NOMO-1 treated with DMSO at 0.1 percent for 48 hours (cell line): ENCODE measurements around the gene TMEM209.

ENCODE experiments used
- DNase-seq: peaks from one replicate; lab custom pipeline; 2025; ENCODE audit not compliant: unreplicated experiment; lab: John Stamatoyannopoulos, UW

The TMEM209 gene

DNA sequence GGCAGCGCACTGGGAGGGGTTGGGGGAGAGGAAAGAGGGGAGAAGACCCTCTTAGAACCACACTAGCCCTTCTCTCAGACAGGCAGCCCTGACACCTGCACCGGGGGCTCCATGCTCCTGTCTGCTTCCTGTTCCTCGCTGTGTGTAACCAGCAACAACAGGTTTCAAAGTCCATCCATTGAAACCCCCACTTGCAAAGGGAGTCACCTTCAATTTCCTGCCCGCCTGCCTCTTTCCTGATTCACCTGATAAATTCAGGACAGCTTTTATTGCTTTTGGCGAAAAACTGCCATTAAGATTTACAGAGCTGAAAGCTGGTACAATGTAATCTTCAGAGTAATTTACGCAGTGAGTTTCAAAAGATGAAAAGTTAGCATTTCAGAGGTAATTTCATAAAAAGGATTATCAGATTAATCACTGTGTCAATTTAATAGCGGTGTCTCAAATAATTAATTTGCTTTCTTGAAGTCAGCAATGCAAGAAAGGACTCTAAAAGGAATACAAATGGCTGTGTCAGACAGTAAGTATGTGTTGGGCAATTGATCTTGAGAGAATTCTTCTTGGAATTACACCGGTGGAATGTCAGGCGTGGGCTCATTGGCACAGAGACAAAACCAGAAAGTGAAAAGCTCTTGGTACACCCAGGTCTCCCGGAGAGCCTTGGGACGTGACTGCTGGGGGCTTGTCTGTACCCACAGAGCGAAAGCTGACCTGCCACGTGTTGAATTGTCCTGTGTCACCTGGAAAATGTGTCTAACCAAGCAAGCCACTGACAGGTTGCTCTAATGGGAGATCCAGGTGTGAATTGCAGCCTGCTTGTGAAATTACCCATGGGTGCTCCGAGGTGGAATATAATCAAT, 60.7 kb downstream of the TMEM209 start:
- no peak for DNase-seq

DNA sequence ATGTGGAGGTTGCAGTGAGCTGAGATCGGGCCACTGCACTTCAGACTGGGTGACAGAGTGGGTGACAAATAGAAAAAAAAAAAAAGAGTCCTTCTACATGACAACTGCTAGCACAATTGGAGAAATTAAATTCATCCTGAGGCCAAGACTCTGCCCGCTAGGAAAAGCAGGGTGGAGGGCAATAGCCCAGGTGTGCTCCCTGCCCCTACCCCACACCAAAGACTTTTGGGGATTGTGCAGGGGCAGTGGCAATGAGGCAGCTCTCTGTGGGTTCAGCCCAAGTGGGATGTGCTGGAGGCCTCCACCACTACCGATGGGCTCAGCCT, 61.3 kb downstream of the TMEM209 start:
- no peak for DNase-seq

DNA sequence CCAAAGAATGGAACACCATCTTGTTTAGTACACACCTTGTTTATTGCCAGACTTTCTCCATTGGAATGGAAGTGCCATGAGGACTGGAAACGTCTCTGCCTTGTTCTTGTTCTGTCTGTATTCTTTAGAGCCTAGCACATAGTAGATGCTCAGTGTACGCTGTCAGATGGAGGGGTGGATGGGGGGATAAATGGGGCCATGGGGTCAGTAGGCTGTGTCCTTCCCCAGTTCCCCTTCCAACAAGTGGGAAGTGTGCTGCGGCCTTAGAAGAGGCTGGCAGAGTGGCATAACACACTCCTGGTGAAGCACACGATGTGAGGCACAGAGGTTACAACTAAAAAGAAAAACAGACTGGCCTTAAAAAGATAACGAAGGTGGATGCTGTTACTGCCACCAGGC, 61.9 kb downstream of the TMEM209 start:
- no peak for DNase-seq

DNA sequence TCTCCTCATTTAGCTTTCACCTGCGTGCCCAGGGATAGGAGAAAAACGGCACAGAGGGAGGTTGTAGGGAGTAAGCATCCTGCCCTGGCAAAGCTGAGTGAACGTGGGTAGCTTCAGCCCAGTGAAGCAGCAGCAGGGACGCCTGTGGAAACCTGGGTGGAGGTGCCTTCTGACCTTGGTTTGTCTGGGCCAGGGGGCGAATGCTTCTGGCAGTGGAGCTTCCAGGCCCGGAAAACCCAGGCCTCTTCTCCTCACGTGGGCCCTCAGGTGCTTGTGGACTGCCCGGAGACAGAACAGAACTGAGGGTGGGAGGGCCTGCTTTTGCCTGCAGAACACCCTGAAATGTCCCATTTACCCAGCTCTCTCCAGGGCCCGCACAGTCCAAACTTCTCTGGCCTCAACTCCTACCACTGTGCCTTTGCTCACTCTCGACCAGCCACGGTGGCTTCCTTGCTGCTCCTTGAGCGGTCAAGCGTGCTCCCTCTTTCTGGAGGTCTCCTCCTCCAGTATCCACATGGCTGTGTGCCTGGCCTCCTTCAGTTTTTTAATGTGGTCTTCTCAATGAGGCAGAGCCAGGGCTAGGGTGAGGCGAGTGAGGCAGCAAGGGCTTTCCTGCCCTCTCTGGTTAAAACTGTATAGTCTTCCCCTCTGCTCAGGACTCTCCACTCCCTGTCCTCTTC, 62.4 kb downstream of the TMEM209 start:
- no peak for DNase-seq

DNA sequence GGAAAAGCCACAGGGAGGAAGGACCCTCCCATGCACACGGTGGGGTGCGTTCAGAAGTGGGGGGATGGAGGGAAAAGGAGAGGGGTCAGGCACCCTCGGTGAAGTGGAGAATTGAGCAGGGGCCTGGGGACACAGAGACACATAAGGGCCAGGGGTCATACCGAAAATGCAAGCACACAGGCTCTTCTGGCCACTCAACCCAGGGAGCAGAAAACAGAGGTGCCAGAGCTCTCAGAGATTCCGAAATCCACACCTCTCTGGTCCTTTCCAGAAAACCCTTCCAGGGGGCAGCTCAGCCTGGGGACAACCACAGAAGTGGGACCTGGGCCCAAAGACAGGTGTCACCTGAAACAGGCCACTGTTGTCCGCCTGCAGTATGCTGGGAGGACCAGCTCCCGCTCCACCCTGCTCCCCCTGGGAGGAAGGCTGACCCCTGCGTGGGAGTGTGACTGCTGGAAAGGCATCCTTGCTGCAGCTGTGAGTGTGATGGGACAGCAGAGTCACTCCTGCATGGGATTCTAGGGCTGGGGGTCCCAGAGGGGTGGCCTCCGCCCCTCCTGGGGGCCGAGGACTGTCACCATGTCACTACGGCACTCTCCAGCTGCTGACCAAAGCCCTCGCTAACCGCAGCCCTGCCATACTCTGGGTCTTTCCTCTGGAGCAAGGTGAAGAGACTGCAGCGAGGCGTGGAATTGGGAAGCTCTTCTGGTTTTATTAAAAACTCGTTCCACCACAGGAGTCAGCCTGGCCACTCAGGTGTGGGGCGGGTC, 63.1 kb downstream of the TMEM209 start:
- DNase-seq: no peak

DNA sequence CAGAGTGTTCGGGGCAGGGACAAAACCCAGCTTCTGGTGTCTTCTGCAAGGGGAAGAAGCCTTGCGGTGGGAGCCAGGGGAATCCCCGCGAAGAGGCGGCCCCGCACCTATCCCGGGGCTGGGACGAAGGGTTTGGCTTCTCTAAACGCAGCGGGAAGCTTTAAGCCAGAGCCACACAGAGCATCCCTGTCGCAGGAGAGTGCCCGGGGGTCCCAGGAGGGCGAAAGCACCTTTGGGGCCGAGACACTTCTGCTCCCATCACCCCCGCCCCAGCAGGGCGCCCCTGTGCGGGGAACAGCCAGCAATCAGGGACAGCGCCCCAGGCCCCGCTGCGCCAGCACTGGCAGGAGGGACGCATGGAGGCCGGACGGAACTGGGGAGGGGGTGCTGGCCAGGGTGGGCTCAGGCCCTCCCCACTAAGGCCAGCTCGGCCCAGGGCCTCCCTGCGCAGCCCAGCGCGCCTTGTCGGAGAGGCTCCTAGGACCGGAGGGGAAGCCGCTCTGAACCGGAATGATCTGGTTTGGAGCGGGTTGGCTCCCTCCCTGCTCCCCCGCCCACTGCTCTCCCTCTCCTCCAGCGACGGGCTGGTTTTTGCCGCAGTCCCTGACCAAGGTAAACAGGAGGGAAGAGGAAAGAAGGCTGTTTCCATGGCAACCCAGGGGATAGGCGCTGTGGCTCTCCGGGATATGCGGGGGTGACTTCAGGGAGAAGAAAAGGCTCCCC, 63.9 kb downstream of the TMEM209 start:
- peak; percentile 15 for DNase-seq

DNA sequence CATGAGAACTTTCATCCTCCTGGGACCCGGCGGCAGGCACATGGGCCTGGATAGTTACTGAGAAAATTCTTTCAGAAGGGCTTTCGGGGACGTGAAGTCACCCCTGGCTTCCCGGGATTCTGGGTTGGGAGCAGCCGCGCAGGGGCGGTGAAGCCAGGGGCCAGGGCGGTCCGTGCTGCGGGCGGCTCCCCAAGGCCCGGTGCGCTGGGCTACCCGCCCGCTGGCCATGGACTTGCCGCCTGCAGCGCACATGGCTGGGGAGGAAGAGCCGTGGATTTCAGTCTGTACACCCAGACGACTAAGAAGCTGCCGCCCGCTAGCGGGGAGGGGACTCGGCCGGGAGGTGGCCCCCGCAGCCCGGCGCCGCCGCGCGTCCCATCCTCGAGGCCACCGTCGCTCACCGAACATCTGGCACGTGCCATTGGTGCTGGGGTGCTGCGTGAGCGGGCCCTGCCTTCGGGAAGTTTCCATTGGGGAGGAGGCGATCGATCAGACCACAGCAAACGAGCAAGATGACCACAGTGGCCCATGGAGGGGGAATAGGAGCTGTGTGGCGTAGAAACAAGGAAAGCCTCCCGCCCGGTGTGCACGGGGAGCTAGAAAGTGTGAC, 64.5 kb downstream of the TMEM209 start:
- no peak for DNase-seq

DNA sequence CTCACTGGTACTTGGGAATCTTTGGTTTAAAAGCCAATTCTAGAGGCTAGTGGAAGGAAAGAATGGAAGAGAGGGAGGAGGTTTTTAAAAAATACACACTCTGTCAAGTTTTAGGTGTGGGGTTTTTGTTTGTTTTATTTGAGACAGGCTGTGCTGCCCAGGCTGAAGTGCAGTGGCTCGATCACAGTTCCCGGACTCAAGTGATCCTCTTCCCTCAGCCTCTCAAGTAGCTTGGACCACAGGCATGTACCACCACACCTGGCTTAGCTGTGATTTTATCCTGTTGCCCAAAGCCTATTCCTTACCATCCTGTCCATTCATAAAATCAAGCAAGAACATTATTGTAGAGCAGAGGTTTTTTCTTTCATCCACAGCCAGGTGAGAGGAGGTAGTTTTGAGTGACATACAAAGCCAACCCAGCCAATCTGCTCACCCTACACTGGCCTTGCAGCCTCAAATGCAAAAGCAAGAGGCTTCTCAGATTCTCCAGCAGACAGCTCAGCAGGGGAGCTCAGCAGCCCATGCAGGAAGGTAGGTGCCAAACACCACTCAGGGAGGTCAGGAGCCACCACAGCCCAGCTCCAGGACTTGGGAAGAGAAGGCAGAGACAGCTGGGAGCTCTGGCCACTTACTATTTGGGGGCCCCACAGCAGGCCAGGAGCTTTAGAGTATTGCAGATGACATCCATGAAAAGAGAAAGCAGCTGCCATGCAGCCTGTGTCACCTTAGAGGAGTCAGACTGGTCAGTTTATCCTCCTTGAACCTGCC, 65.8 kb downstream of the TMEM209 start:
- DNase-seq: no peak

DNA sequence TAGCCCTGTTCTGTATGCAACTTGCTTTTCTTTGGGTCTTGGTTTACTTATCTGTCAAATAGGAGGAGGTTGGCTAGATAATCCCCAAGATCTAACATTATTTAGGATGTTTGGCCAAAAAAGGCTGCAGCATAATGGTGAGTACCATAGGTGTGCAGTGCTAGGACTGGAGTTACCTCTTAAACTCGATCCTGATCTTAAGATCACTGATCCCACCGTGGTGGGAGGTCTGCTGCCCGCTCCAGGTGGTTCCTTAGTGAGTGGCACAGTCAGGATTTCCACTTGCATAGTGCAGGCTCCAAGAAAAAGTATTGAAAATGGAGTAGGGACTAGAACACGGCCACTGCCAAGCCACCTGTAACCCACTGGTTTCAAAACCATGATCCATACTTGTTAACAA, 68.0 kb downstream of the TMEM209 start:
- DNase-seq: no peak

DNA sequence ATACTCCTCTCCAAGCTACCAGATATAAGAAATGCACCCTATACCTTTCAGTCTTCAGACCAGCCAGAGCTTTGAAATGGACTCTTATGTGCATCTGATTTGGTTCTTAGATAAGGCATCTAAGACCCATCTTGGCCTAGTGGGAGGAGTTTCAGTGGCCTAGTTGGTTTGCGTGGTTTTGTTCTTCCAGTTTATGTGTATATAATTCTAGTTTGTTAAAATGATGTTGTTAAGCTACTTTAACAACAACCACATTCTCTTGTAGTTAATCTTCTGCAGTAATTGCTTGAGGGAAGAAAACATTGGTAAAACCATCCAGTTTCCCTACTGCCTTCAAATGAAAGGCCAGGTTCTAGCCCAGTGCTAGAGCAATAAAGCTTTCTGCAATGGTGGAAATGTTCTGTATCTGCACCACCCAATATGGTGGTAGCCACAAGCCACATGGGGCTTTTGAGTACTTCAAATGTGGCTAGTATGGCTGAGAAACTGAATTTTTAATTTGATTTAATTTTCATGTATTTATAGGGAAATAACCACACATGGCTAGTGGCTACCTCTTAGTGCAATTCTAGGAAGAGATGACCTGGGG, 68.5 kb downstream of the TMEM209 start:
- no peak for DNase-seq

DNA sequence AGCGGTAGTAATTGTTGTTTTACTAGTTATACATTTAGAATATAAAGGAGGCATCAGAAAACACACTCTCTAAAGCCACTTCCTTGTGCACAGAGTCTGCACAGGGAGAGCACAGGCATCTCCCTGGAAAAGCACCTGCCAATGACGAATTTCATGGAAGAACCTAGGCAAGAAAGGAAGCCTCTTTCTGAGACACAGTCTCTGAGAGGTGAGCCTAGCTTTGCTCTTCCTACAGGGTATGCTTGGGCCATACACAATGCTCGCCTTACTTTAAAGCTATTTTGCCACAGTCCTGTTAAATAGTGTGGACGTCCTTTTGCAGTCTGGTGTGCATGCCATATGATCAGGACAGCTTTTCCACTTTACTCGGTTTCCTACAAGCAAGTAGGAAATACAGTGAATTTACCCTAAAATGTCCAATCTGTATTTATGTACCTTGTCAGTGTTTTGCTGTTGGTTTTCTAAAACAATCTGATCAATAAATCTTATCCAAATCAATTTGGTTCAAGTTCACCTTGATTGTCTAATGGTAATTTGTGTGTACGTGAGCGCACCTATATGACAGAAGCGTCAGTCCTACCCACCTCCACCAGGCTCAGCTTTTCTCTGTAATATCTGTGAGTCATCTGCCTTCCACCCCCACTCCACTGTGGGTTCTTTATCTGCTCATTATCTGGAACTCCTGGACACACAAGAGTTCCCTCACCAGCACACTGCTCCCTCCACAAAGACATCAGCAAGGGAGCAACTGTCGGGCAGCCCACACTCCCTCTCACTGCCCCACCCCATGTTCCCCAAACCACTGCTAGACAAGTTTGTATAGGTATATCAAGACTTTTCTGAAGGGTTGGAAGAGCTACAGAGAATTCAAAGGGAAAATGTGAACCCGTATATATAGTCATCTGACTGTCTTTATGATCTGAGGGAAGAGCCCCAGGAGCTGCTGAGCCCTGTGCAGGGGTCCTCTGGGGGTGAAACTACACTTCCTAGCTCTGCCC, 69.7 kb downstream of the TMEM209 start:
- no peak for DNase-seq

DNA sequence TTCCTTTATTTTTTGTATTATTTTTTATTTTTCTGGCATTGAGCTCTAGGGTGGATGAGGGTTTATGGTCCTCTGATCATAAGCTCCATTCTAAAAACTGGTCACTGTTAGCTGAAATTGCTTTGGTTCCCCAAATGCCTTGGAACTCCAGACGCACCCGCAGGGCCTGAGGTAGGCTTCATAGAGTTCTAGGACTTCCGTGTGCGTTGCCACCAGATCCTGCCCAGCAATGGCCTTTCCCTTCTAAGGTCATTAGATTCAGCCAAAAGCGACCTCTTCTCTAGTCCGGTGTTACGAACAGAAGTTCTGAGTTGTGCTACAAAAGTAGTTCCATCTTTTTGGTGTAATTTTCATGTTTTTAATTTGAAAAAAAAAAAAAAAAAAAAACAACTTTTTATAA, 70.5 kb downstream of the TMEM209 start:
- no peak for DNase-seq

DNA sequence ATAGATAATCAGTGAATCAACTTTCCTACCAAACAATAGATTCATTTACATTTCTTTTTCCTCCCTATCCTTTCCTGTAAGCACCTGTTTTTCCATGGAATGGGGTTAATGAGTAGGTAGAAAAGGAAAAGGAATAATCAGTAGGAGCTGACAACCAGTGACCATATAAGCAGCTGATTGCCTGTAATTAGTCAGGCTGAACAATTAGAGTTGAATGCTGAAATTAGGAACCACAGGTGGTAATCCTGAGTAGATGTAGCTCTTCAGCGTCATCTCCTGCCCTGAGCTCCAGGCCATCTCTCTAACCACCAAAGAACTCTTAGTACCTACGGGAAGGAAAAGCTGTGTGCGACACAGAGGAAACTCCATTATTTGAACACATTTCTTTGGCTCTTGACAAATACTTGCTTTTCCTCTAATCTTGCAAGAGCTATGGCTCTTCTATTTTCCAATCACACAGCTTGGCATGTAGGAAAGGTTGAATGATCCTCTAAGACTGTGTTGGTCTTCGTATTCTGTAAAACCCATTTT, 71.0 kb downstream of the TMEM209 start:
- DNase-seq: no peak

DNA sequence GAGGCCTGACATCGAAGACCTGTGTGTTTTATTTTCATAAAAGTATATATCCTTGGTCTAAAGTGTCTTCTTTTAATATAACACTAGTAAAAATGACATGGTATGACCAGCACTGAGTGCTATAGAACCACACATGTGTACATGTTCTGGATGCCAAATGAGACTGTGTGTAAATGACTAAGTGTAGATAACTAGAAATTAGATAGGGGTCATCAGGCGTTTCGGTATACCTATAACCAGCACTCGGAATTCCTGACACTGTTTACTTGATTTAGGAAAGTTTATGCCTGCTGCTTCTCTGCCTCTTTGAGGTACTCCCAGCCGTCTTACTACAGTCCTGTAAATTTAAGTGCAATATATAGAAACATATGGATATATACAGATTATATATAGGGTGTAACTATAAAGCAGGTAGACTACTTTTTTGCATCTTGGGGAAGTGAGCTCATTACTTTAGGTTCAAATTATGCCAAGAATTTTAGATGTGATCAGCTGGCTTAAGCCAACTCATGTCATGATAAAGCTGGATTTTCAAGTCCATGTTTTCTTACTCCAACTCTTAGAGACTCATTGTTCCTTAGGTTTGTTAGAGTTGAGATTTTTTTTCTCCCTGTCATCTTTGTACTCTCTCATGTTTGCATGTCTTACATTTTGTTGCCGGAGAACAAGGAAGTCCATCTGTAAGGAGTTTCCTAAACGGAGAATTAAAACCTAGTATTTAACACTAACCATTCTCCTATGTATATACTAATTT, 72.0 kb downstream of the TMEM209 start:
- DNase-seq: no peak

DNA sequence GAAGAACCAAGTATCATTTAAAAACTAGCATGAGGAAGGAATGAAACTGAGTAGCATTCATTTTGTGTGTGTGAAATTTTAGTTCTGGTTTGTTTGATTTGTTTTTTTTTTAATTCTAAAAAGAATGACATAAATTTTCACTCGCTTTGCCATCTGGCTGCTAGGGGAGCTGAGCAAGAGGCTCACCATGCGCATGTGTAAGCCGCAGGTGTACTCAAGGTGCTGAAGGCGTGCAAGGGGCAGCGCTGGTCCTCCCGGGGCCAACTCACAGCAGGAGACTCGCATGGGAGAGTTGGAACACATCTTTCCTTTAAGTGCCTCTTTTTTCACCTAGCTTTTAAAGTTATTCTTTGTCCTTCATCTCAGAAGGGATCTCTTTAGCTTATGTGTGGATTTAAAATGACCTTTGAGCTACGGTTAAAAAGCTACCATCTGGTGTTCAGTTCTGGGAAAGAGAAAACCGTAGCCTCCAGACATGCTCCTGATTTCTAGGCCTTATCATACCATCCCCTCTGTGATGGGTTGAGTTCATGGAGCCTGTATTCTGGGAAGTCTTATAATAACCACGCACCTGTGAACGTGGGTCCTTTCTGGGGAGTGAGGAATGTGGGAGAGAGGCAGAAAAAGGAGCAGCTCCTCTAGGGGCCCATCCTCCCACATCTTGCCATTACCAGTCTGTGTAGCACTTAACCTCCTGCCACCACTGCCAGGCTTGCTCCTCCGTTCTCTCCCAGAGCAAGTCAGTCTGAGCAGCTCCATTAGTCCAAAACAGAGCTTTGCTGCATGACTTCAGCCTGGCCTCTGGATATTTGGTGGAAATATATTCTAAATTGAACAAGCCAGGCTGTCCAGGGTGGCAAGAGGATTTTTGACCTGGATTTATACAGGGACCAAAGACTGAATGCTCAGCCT, 73.0 kb downstream of the TMEM209 start:
- no peak for DNase-seq

DNA sequence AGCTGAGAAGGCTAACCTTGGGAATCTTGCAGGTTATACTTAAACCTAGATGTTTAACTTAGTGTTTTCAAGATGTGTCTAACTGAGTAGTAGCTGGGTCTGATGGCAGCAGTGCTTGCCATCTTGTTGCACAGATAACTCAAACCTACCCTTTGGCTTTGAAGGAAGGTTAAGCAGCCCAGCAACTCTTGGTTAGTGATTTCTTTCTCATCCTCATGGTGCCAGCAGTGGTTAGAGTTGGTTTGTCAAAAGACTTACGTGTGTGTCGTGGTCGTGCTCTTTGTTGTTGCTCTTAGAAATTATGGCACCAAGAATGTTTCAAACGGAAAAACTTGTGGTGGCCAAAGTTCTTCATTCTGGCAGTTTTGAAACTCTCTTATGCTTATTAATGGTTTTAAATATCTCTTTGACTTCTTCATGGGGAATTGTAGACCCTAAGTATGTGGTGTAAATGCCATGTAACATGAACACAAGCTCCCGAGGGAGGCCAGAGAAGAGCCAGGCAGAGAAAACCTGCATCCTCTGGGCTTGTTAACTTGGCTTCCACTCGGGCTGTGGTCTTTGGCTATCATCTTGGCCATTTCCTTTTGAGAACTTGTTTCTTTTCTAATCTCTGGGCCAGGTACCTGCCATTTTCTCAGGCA, 73.9 kb downstream of the TMEM209 start:
- DNase-seq: no peak
